Sigmoid colon (tissue), 3 donors: Measurements from ENCODE around the gene ZNF503.

Experiments
- POLR2A ChIP-seq, 2 donors: fragments of 450-650 bp; IDR thresholded peaks; one replicate each; pipeline ENCODE4 v1.6.1; 2016; ENCODE audit warnings: antibody characterized with exemption in 2 of 2, mild to moderate bottlenecking in 2 of 2, moderate library complexity in 2 of 2
- TF ChIP-seq, protein P1 (sequence below), 4 experiments: fragments of 450-650 bp in 3 of 4; fragments of 200-600 bp in 1 of 4; IDR thresholded peaks; one replicate each; pipeline ENCODE4 v1.5.1; 2016 to 2019; ENCODE audit warnings: antibody characterized with exemption in 4 of 4, mild to moderate bottlenecking in 3 of 4, moderate library complexity in 2 of 4

DNA sequence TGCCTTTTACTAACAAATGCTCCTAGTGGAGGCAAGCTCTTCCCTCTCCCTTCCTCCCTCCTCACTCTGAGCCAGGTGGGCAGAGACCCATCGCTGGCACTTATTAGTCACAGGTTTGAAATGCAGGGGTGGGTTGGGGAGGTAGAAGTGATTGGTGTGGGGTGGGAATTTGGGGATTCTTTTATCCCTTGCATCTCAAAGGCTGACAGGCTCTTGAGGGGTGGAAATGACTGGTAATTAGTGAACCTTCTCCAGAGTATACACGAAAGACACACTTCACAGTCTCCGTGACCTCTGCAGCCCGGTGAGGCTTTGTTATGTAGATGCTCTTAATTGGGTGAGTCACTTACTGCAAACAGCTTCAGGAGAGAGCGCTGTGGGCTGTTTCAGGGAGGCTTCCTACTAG is 16.0 kb upstream of the ZNF503 start:
- TF ChIP-seq, protein P1, sequence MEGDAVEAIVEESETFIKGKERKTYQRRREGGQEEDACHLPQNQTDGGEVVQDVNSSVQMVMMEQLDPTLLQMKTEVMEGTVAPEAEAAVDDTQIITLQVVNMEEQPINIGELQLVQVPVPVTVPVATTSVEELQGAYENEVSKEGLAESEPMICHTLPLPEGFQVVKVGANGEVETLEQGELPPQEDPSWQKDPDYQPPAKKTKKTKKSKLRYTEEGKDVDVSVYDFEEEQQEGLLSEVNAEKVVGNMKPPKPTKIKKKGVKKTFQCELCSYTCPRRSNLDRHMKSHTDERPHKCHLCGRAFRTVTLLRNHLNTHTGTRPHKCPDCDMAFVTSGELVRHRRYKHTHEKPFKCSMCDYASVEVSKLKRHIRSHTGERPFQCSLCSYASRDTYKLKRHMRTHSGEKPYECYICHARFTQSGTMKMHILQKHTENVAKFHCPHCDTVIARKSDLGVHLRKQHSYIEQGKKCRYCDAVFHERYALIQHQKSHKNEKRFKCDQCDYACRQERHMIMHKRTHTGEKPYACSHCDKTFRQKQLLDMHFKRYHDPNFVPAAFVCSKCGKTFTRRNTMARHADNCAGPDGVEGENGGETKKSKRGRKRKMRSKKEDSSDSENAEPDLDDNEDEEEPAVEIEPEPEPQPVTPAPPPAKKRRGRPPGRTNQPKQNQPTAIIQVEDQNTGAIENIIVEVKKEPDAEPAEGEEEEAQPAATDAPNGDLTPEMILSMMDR (IDR thresholded peaks at IDR 0.05): no peak
- no peak for TF ChIP-seq POLR2A (IDR thresholded peaks at IDR 0.05)
